ENCODE data around the gene PELI1. TPM values are rescaled to one million over a fixed set of nuclear protein-coding genes. Genes with fewer than 3 reads are reported as not detected.

PELI1 gene
- total RNA-seq, 1 donor from 2014 or later, result 134 TPM

DNA sequence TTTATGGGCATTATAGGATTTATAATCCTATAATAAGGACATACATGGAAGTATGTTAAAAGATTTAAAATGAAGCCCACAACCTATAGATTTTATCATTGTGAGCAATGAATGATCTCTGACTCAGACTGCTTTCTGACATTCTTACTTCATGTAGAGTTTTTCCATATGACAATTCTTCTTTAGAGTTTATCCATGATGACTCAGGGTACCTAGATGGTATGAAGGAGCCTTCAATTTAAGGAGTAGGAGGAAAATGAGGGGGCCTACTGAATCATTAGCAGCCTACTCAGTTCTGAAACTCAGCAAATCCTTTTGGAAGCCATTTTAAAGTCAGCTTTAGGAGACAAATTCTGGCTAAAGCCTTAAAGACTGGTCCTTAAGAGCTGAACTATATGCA, 10.4 kb downstream of the PELI1 start:
- peak overlapping the region; percentile 58 for H3K27ac Mint-ChIP-seq
- TF ChIP-seq, protein P1, sequence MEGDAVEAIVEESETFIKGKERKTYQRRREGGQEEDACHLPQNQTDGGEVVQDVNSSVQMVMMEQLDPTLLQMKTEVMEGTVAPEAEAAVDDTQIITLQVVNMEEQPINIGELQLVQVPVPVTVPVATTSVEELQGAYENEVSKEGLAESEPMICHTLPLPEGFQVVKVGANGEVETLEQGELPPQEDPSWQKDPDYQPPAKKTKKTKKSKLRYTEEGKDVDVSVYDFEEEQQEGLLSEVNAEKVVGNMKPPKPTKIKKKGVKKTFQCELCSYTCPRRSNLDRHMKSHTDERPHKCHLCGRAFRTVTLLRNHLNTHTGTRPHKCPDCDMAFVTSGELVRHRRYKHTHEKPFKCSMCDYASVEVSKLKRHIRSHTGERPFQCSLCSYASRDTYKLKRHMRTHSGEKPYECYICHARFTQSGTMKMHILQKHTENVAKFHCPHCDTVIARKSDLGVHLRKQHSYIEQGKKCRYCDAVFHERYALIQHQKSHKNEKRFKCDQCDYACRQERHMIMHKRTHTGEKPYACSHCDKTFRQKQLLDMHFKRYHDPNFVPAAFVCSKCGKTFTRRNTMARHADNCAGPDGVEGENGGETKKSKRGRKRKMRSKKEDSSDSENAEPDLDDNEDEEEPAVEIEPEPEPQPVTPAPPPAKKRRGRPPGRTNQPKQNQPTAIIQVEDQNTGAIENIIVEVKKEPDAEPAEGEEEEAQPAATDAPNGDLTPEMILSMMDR (IDR thresholded peaks at IDR 0.05; ENCODE audit: unreplicated experiment), result no peak
- DNase-seq (ENCODE audit: low spot score in 2 of 2, unreplicated experiment in 2 of 2), result no peak
- no peaks in the 10 kb centered on the region for H3K36me3 Mint-ChIP-seq
- no peak overlapping the region for H3K4me3 Mint-ChIP-seq
- no peaks in the 10 kb centered on the region for H3K9me3 Mint-ChIP-seq
- peaks cover 66% of the 10 kb centered on the region for H3K4me1 Mint-ChIP-seq
- H3K27me3 Mint-ChIP-seq (ENCODE audit: low read depth), result no peaks in the 10 kb centered on the region

DNA sequence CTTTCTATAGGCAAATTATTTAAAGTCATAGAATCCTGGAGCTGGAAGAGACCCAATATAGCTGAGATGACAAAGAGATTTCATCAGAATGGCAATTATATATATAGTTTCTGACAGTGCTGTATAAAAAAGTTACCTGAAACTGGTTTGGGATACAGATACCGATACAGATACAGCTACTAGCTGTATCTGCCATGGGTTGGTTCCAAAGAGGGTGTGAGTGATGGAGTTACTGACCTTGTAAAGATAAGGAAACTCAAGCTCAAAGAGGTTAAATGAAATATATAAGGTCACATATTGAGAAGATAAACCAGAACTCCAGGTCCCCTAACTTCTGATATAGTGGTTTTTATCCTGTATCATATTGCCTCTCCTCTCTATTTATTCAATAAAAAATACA, 10.9 kb downstream of the PELI1 start:
- H3K4me1 Mint-ChIP-seq, result peaks cover 68% of the 10 kb centered on the region
- H3K9me3 Mint-ChIP-seq, result no peaks in the 10 kb centered on the region
- H3K27ac Mint-ChIP-seq, result no peak overlapping the region
- no peak for DNase-seq (ENCODE audit: low spot score in 2 of 2, unreplicated experiment in 2 of 2)
- no peaks in the 10 kb centered on the region for H3K27me3 Mint-ChIP-seq (ENCODE audit: low read depth)
- H3K36me3 Mint-ChIP-seq, result no peaks in the 10 kb centered on the region
- TF ChIP-seq, protein P1 (IDR thresholded peaks at IDR 0.05; ENCODE audit: unreplicated experiment), result no peak
- H3K4me3 Mint-ChIP-seq, result no peak overlapping the region

DNA sequence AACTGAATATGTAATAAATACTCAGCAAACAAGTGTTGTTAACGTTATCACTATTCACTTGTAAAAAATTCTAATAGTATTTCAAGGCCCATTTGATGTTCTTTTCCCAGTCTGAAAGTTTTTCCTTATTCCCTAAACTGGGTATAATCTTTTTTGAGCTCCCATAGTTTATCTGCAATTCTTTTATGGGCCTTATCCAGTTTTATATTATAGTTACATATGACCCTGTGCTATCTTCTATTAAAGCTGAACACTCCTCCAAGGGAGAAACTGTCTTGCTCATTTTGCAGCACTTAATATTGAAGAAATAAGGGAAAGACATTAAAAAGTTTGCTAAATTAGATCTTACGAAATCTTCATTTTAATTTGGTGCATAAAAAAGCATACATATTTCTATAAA, 13.9 kb downstream of the PELI1 start:
- no peak overlapping the region for H3K4me3 Mint-ChIP-seq
- peaks cover 52% of the 10 kb centered on the region for H3K4me1 Mint-ChIP-seq
- H3K27me3 Mint-ChIP-seq (ENCODE audit: low read depth), result no peaks in the 10 kb centered on the region
- H3K27ac Mint-ChIP-seq, result no peak overlapping the region
- H3K9me3 Mint-ChIP-seq, result peaks cover 3% of the 10 kb centered on the region
- H3K36me3 Mint-ChIP-seq, result no peaks in the 10 kb centered on the region
- TF ChIP-seq, protein P1 (IDR thresholded peaks at IDR 0.05; ENCODE audit: unreplicated experiment), result no peak
- no peak for DNase-seq (ENCODE audit: low spot score in 2 of 2, unreplicated experiment in 2 of 2)

DNA sequence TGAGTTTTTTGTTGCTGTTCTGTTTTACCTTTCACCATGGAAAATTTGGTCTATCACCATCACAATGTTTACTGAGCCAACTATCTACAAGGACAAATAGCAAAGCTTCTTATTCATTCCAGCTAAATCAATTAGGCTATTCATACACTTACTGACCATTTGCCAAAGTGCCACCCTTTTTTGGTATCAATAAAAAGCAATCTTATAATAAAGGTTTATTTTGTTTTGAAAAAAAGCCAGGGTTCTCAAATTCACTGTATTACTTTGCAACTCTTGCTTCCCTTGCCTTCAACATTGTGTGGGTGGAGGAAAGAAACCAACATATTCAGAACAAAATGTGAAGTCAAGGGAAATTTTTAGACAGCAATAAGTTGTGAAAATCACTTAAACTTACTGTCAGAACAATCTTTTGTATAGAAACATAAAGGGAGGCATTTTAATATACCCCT, 15.3 kb downstream of the PELI1 start:
- DNase-seq (ENCODE audit: low spot score in 2 of 2, unreplicated experiment in 2 of 2), result no peak
- H3K27me3 Mint-ChIP-seq (ENCODE audit: low read depth), result no peaks in the 10 kb centered on the region
- no peak overlapping the region for H3K27ac Mint-ChIP-seq
- peaks cover 7% of the 10 kb centered on the region for H3K36me3 Mint-ChIP-seq
- TF ChIP-seq, protein P1 (IDR thresholded peaks at IDR 0.05; ENCODE audit: unreplicated experiment), result no peak
- H3K4me3 Mint-ChIP-seq, result no peak overlapping the region
- peaks cover 43% of the 10 kb centered on the region for H3K4me1 Mint-ChIP-seq
- peaks cover 5% of the 10 kb centered on the region for H3K9me3 Mint-ChIP-seq

DNA sequence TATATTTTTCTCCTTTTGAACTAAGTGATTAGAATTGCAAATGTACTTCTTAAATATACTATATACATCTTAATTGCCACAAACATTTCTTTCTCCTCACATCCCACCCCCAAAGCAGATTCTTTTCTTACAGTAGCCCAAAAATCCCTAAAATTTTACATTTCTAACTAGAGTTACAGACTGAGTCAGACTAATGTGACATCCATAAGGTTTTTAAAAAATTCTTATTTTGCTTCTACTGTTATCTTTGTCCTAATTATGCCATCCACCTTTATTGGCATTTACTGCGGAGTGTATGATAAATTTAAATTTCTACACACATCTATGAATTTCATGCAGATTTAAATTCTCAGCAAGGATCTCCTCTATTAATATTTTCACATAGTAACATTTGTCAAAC, 15.8 kb downstream of the PELI1 start:
- Mint-ChIP-seq H3K4me3 (no peak overlapping the region), H3K27ac (no peak overlapping the region), H3K9me3 (peaks cover 11% of the 10 kb centered on the region), H3K36me3 (peaks cover 13% of the 10 kb centered on the region), H3K27me3 (ENCODE audit: low read depth) (no peaks in the 10 kb centered on the region), H3K4me1 (peaks cover 42% of the 10 kb centered on the region)
- TF ChIP-seq, protein P1 (IDR thresholded peaks at IDR 0.05; ENCODE audit: unreplicated experiment), result no peak
- no peak for DNase-seq (ENCODE audit: low spot score in 2 of 2, unreplicated experiment in 2 of 2)

DNA sequence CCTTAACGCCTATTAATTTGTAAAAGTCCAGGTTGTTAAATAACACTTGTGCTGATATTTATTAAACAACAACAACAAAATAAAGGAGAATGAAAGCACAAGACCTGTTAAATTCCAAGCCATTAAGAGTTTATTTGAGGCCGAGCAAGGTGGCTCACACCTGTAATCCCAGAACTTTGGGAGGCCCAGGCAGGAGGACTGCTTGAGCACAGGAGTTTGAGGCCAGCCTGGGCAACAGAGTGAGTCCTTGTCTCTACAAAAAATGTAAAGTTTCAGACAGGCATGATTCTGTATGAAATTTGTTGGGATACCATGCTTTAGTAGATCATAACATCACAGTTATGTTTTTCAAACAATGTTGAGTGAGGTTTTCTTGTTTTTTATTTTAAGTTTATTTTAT, 17.1 kb downstream of the PELI1 start:
- H3K9me3 Mint-ChIP-seq, result peaks cover 11% of the 10 kb centered on the region
- DNase-seq (ENCODE audit: low spot score in 2 of 2, unreplicated experiment in 2 of 2), result no peak
- H3K4me1 Mint-ChIP-seq, result peaks cover 39% of the 10 kb centered on the region
- no peak overlapping the region for H3K27ac Mint-ChIP-seq
- no peak overlapping the region for H3K4me3 Mint-ChIP-seq
- TF ChIP-seq, protein P1 (IDR thresholded peaks at IDR 0.05; ENCODE audit: unreplicated experiment), result no peak
- H3K27me3 Mint-ChIP-seq (ENCODE audit: low read depth), result no peaks in the 10 kb centered on the region
- H3K36me3 Mint-ChIP-seq, result peaks cover 13% of the 10 kb centered on the region

Data from mesothelial cell of epicardium (in vitro differentiated cells).